ENCODE data around the gene EIF2B4. TPM values are rescaled to one million over a fixed set of nuclear protein-coding genes. Genes with fewer than 3 reads are reported as not detected.

The EIF2B4 gene
- total and polyA plus RNA-seq, 2 of the 13 experiments (the other 11 are each of a cell fraction or from before 2014, with no cell fraction given): 91.5 to 96.4 TPM

- 0 out of 2 replicates have a peak, but pooled peaks have one; percentile 13 for TF ChIP-seq ZNF652 (CRISPR knock-in tag; IDR thresholded peaks at IDR 0.05; ENCODE audit: borderline replicate concordance, low read depth)
- TF ChIP-seq CENPBD1 (CRISPR knock-in tag; IDR thresholded peaks at IDR 0.05; ENCODE audit: borderline replicate concordance, low read depth): no peak; the same call in 1 of the 2 replicates
- no peak; the same call in 1 of the 2 replicates for TF ChIP-seq ATF3 (CRISPR knock-in tag; IDR thresholded peaks at IDR 0.05)
Observed at GRCh38 chr2:27356382-27357181, 13.6 kb downstream of the EIF2B4 start, which contains the start of gene GTF3C2 (continued).

- ChIA-PET POLR2A (interaction anchor here (1.2 to 2.7 kb wide), 15 partner anchors 10 to 305 kb away, joined by 3 to 125 read pairs (median 5); partner anchors contain the start of genes AGBL5, CCDC121, EIF2B4 and GPN1), CTCF (ENCODE audit: low intra/inter-chr PET ratio, low total read pairs) (no interaction called here)
- no peaks in the 10 kb centered on the region for H3K9me3 ChIP-seq (ENCODE audit: low read length)
- no peak overlapping the region for H2AFZ ChIP-seq (ENCODE audit: low read length)
- H4K20me1 ChIP-seq (ENCODE audit: insufficient read depth, low read length): no peaks in the 10 kb centered on the region
- no peaks in the 10 kb centered on the region; a peak in 1 of 5 replicates for H3K27me3 ChIP-seq (ENCODE audit: control insufficient read depth in 1 of 2, insufficient read depth in 2 of 2, low read length in 2 of 2)
- peaks cover 69% of the 10 kb centered on the region for H3K79me2 ChIP-seq (ENCODE audit: insufficient read depth, low read length)
- H3K36me3 ChIP-seq (replicated peaks in 1 of 2; ENCODE audit: control insufficient read depth in 1 of 2, insufficient read depth in 2 of 2, low read length in 2 of 2): peaks cover 0 to 1% of the 10 kb centered on the region in 2 experiments; a peak in 1 of 5 replicates
- H3K4me1 ChIP-seq (ENCODE audit: insufficient read depth, low read length): peaks cover 64% of the 10 kb centered on the region
- peak overlapping the region; percentile 99 for H3K9ac ChIP-seq (ENCODE audit: insufficient read depth, low read depth, low read length)
- TSS peak; percentile 68 for BruUV-seq (replicated peaks)
- ATAC-seq (peak; percentile 54), FAIRE-seq (peak; percentile 26), DNase-seq (ENCODE audit: low spot score) (peak; percentile 80)
- WGBS (ENCODE audit: low lambda C conversion rate): 0% methylated on average over 12 of the region's 12 CpGs
- in situ Hi-C loops (cut with HindIII; ENCODE audit: extremely low pct_ligation_motif_present, low pct_unique_long_range_greater_than_20kb) (no loop called here), intact Hi-C loops (cut with micrococcal nuclease; ENCODE audit: unreplicated experiment) (loop anchor here (1.0 to 2.0 kb wide), 2 partner anchors 15 to 35 kb away; partner anchors contain the start of genes EIF2B4 and SNX17)
- H3K4me3 ChIP-seq (replicated peaks in 1 of 3; ENCODE audit: insufficient read depth in 1 of 3, low read depth in 2 of 3, low read length in 3 of 3): peak overlapping the region; percentile 72 to 91 (median 75)
- peak overlapping the region; percentile 90 for H3K4me2 ChIP-seq (ENCODE audit: low read depth, low read length)
- H3K27ac ChIP-seq (ENCODE audit: extremely low read length, insufficient read depth, low read length): peak overlapping the region; percentile 96
- TF ChIP-seq SKIL (CRISPR knock-in tag; IDR thresholded peaks at IDR 0.05; ENCODE audit: borderline replicate concordance) (0 out of 2 replicates have a peak, but pooled peaks have one; percentile 28), DRAP1 (CRISPR knock-in tag; IDR thresholded peaks at IDR 0.05) (peak; percentile 69), PRMT3 (CRISPR knock-in tag; IDR thresholded peaks at IDR 0.05; ENCODE audit: borderline replicate concordance, low read depth) (0 out of 2 replicates have a peak, but pooled peaks have one; percentile 17), PRDM15 (CRISPR knock-in tag; IDR thresholded peaks at IDR 0.05) (peak; percentile 48; the same call in 1 of the 2 replicates), IRF2 (CRISPR knock-in tag; IDR thresholded peaks at IDR 0.05) (0 out of 2 replicates have a peak, but pooled peaks have one; percentile 4), AGO2 (optimal IDR thresholded peaks at IDR 0.05; ENCODE audit: low read depth, low read length) (peak; percentile 53), BATF2 (CRISPR knock-in tag; IDR thresholded peaks at IDR 0.05) (peak; percentile 83; the same call in 1 of the 2 replicates), MLLT10 (CRISPR knock-in tag; IDR thresholded peaks at IDR 0.05) (no peak), ZNF34 (CRISPR knock-in tag; IDR thresholded peaks at IDR 0.05; ENCODE audit: borderline replicate concordance) (no peak)
Observed at GRCh38 chr2:27356056-27356381, 14.1 kb downstream of the EIF2B4 start.
